Measurements from ENCODE around the gene C16orf89. TPM values are rescaled to one million over a fixed set of nuclear protein-coding genes. Genes with fewer than 3 reads are reported as not detected.
"Not testable (repeated sequence)": the region's sequence is repeated elsewhere in the genome, so short reads cannot be mapped to it uniquely, and the experiment has no call there.

Gene C16orf89
- total RNA-seq: not detected

DNA sequence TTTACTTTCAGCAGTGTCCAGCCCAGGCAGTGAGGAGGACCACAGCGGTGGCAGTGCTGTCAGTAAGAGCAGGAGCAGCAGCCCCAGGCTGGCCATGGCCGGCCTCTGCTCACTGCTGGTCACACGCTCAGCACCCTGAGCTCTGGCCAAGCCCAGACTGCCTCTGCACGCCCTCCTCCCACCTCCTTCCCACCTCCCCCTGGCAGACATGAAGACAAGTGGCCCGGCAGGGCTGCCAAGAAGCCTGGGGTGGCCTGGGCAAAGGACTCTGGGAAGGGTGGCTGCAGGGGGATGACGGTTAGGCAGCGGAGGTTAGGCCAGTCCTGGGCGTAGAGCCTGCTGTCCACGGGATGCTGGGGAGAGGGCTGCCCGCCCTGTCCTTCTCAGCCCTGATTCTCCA is at the start of gene C16orf89:
Gene C16orf89 (minus strand): TSS at position 144 of the 400 bp plus-strand sequence. CDS start 48 bp downstream, at position 96.
- Histone ChIP-seq H3K9me3 (no peaks in the 10 kb centered on the region), H3K27ac (no peak within 1 kb of the TSS), H3K27me3 (no peaks in the 10 kb centered on the region), H3K4me3 (no peak within 1 kb of the TSS), H3K4me1 (no peaks in the 10 kb centered on the region), H3K36me3 (no peaks in the 10 kb centered on the region)
- in situ Hi-C loops (cut with MboI; ENCODE audit: low sequenced_read_pairs in 4 of 4): no loop called here
- intact Hi-C loops (cut with DNase I; ENCODE audit: low total_unique reads): no loop called here
- no peak for TF ChIP-seq CTCF (IDR thresholded peaks at IDR 0.05 in 4 of 5, conservative IDR thresholded peaks at IDR 0.05 in 1 of 5)
- no peak for TF ChIP-seq POLR2A (IDR thresholded peaks at IDR 0.05)
- DNase-seq (no peak), ATAC-seq (no peak)

GRCh38 chr16:5110933-5111332 is 45.2 kb upstream of the C16orf89 start:
- DNase-seq; ATAC-seq; intact Hi-C loops (cut with DNase I; ENCODE audit: low total_unique reads); H3K4me3 ChIP-seq; H3K4me1 ChIP-seq; H3K27ac ChIP-seq; in situ Hi-C loops (cut with MboI; ENCODE audit: low sequenced_read_pairs in 4 of 4); H3K9me3 ChIP-seq; H3K27me3 ChIP-seq; H3K36me3 ChIP-seq: not testable (repeated sequence)

DNA sequence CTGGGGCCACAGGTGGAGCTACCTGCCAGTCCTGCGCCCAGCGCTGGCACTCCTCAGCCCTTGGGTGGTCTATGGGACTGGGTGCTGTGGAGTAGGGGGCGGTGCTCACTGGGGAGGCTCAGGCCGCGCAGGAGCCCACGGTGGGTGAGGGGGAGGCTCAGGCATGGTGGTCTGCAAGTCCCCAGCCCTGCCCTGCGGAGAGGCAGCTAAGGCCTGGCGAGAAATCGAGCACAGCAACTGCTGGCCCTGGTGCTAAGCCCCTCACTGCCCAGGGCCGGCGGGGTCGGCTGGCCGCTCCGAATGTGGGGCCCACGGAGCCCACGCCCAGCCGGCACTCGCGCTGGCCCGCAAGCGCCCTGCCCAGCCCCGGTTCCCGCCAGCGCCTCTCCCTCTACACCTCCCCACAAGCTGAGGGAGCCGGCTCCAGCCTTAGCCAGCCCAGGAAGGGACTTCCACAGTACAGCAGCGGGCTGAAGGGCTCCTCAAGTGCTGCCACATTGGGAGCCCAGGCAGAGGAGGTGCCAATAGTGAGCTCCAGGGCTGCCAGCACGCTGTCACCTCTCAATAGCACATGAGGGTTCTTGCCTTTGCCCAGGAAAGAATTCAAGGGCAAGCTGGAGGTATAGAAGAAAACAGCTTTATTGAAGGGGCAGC is 42.9 kb upstream of the C16orf89 start:
- in situ Hi-C loops (cut with MboI; ENCODE audit: low sequenced_read_pairs in 4 of 4): no loop called here
- no peaks in the 10 kb centered on the region for H3K9me3 ChIP-seq
- TF ChIP-seq POLR2A (IDR thresholded peaks at IDR 0.05) (no peak), CTCF (IDR thresholded peaks at IDR 0.05 in 4 of 5, conservative IDR thresholded peaks at IDR 0.05 in 1 of 5) (no peak)
- H3K4me3 ChIP-seq: no peak overlapping the region
- H3K27me3 ChIP-seq: no peaks in the 10 kb centered on the region
- no peak for ATAC-seq
- H3K27ac ChIP-seq: no peak overlapping the region
- no peaks in the 10 kb centered on the region for H3K4me1 ChIP-seq
- no peak for DNase-seq
- intact Hi-C loops (cut with DNase I; ENCODE audit: low total_unique reads): no loop called here
- no peaks in the 10 kb centered on the region for H3K36me3 ChIP-seq

GRCh38 chr16:5105039-5105438 is 39.3 kb upstream of the C16orf89 start:
- in situ Hi-C loops (cut with MboI; ENCODE audit: low sequenced_read_pairs in 4 of 4); H3K9me3 ChIP-seq; H3K27ac ChIP-seq; DNase-seq; ATAC-seq; H3K27me3 ChIP-seq; H3K36me3 ChIP-seq; intact Hi-C loops (cut with DNase I; ENCODE audit: low total_unique reads); H3K4me3 ChIP-seq; H3K4me1 ChIP-seq: not testable (repeated sequence)

DNA sequence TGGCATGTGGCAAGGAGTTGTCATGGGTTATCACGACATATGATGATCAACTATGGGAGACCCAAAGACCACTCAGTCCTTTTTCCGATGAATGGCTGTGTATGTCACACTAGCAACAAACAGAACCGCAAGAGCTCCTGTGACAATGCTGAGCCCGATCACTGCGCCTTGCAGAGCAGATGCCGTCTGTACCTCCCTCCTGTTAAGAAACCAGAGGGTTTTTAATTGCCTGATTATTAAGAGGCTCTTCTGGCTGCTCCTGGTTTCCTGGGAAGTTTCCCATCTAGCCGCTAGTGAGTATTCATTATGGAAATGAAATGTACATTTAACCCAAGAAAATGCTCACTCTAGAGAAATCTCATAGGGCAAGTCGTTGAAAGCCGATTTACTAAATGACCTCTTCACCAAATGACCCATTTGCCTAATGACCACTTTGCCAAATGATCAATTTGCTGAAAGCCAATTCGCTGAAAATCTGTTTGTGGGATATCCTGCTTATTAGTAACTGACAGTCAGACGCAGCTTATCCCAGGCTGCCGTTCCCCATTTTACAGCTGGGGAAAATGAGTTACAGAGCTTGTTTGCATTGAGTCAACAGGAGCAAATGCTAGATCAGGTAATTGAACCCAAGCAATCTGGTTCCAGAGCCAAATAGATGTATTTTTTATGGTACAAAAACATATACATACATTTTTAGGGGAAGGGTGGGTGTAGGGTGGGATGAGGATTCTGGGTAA is 37.7 kb upstream of the C16orf89 start:
- not testable (repeated sequence) for ATAC-seq

GRCh38 chr16:5099174-5099573 is 33.4 kb upstream of the C16orf89 start:
- Histone ChIP-seq H3K27ac (peak overlapping the region in 2 of 4 donors; percentile 78 to 89), H3K4me3 (peak overlapping the region in 3 of 4 donors; percentile 57 to 77 (median 60))
- H3K4me1 ChIP-seq; H3K27me3 ChIP-seq; in situ Hi-C loops (cut with MboI; ENCODE audit: low sequenced_read_pairs in 4 of 4); H3K9me3 ChIP-seq; H3K36me3 ChIP-seq; ATAC-seq; DNase-seq: not testable (repeated sequence)
- intact Hi-C loops (cut with DNase I; ENCODE audit: low total_unique reads): loop anchor here (10.0 kb wide), 1 partner anchor 254 kb away; the partner anchor contains the start of genes GLYR1 and UBN1

More for the DNA sequence above, 37.7 kb upstream of the C16orf89 start:
- DNase-seq; H3K36me3 ChIP-seq; H3K4me1 ChIP-seq; in situ Hi-C loops (cut with MboI; ENCODE audit: low sequenced_read_pairs in 4 of 4); H3K27me3 ChIP-seq; H3K4me3 ChIP-seq; H3K9me3 ChIP-seq; intact Hi-C loops (cut with DNase I; ENCODE audit: low total_unique reads); H3K27ac ChIP-seq: not testable (repeated sequence)

All from gastrocnemius medialis (tissue), 4 donors.